ENCODE results near the gene KPNA5. TPM values are rescaled to one million over a fixed set of nuclear protein-coding genes. Genes with fewer than 3 reads are reported as not detected.

The KPNA5 gene
- total RNA-seq (ENCODE audit: low replicate concordance): 8.3 and 13.2 TPM in 2 replicates

DNA sequence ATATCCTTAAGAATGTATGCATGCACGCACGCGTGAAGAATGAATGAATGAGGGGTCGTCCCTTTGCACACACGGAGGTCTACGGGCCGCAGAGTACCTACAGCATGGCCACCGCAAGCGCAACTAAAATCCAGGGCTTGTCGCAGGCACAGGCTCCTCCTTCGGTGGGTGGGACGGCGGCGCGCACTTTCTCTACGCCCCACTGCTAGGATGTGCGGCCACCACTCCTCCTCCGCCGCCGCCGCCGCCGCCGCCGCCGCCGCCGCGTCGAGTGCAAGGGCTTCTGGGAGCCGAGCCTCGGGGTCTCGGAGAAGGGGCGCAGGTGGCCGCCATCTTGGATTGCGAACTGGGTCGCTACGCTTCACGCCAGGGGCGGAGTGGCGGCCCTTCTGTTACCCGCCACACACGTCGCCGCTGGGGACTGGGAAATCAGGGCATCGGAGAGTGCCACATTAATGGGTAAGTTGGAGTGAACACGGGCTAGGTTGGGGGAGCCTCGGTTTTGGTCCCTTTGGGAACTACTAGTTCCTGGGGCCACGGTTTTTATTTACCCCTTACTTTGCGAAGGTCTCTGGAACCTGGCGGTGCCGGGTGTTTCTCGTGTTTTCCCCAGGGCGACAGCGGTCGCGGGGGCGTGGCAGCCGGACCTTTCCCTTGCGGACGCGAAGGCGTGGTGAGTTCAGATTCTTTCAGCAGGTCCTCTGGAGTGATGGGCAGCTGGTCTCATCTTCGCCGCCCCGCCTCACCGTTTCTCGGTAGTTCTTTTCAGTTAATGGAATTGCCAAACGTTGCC, at the start of gene KPNA5:
Gene KPNA5, plus strand, starts transcription at position 332 of the 793 bp plus-strand sequence. Its CDS starts 124 bp downstream, at position 456.
- peak within 1 kb of the TSS; percentile 95 for H3K4me3 ChIP-seq (ENCODE audit: low read depth, low read length)
- TF ChIP-seq, protein P1, sequence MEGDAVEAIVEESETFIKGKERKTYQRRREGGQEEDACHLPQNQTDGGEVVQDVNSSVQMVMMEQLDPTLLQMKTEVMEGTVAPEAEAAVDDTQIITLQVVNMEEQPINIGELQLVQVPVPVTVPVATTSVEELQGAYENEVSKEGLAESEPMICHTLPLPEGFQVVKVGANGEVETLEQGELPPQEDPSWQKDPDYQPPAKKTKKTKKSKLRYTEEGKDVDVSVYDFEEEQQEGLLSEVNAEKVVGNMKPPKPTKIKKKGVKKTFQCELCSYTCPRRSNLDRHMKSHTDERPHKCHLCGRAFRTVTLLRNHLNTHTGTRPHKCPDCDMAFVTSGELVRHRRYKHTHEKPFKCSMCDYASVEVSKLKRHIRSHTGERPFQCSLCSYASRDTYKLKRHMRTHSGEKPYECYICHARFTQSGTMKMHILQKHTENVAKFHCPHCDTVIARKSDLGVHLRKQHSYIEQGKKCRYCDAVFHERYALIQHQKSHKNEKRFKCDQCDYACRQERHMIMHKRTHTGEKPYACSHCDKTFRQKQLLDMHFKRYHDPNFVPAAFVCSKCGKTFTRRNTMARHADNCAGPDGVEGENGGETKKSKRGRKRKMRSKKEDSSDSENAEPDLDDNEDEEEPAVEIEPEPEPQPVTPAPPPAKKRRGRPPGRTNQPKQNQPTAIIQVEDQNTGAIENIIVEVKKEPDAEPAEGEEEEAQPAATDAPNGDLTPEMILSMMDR (IDR thresholded peaks at IDR 0.05; ENCODE audit: insufficient read depth, low read length): no peak
- peak; percentile 82 for DNase-seq (ENCODE audit: low read depth)

DNA sequence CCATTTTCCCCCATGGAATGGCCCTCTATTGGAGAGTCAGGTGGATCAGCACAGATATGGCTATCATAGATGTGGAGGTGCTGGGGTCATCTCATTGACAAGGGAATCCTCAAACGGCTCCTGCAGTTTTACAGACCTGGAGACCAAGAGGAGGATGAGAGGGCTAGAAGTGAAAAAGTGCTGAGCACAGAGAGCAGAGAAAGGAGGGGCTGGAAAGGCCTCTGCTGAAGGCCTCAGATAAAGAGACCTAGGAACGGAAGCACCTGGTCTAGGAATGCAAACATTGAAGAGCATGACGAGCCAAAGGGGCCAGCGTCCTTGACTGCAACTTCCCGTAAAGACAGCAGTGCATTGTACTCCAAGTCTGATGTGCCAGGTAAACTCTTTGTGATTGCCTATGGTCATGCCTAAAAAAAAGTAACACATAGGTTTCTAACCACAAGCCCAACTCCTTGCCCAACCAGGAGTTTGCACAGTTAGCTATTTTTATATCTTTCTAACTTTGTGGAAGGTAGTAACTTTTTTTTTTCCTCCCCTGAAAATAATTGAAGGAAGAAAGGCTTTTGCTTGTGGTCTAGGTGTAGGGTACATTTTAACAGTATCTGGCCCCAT, 49.5 kb upstream of the KPNA5 start:
- DNase-seq (ENCODE audit: low read depth): no peak
- TF ChIP-seq, protein P1 (IDR thresholded peaks at IDR 0.05; ENCODE audit: insufficient read depth, low read length): no peak
- no peak overlapping the region for H3K4me3 ChIP-seq (ENCODE audit: low read depth, low read length)

DNA sequence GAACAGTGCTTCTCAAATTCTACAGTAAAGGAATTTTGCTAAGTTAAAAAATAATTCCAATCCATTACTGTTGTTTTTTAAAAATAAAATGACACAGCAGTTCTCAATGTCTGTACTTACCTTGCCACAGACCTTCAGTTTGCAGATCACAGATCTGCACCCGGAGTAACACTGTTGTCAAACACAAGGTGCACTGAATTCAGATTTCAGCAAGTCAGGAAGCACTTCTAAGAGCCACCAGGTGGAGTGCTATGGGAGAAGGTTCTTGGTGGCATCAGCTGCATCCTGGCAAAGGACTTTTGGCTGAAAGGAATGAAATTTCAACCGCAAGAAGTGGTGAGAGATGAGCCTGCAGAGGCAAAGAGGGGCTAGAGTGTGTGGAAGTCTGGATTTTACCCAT, 47.3 kb upstream of the KPNA5 start:
- TF ChIP-seq, protein P1 (IDR thresholded peaks at IDR 0.05; ENCODE audit: insufficient read depth, low read length): peak; percentile 13
- no peak for DNase-seq (ENCODE audit: low read depth)
- no peak overlapping the region for H3K4me3 ChIP-seq (ENCODE audit: low read depth, low read length)

DNA sequence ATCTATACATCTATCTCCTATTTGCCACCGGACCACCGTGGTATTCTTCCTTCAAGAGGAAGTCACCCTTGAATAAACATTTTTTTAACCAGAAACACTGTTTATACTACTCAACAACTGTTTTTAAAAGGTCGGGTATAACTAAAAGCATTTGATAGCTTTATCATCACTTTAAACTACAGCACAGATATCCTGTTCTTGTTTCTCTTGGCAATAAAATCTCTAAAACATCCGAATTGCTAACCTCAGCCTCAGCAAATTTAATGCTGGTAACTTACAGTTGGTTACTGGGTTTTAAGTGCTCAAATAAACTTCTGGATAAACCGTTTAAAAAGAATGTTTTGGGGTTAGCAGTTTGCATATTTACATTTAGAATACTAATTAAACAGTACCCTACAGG, 32.9 kb upstream of the KPNA5 start:
- H3K4me3 ChIP-seq (ENCODE audit: low read depth, low read length): no peak overlapping the region
- TF ChIP-seq, protein P1 (IDR thresholded peaks at IDR 0.05; ENCODE audit: insufficient read depth, low read length): no peak
- peak; percentile 55 for DNase-seq (ENCODE audit: low read depth)

DNA sequence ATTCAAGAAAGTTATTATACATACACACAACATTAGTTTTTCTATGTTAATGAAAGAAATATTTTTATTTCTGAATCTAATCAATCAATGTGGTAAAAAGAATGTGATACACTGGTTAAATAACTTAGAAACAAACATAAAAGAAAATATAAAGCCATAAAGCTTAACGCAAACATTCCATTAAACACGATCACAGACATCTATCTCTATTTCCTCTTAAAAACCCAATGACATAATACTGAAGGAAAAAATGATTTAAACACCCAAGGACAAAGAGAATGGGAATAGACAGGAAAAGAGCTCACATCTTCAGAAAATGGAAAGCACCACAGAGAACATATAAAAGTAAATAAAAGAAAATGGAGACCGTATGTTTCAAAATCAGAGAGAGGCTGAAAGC, 31.9 kb upstream of the KPNA5 start:
- DNase-seq (ENCODE audit: low read depth): no peak
- TF ChIP-seq, protein P1 (IDR thresholded peaks at IDR 0.05; ENCODE audit: insufficient read depth, low read length): no peak
- no peak overlapping the region for H3K4me3 ChIP-seq (ENCODE audit: low read depth, low read length)

DNA sequence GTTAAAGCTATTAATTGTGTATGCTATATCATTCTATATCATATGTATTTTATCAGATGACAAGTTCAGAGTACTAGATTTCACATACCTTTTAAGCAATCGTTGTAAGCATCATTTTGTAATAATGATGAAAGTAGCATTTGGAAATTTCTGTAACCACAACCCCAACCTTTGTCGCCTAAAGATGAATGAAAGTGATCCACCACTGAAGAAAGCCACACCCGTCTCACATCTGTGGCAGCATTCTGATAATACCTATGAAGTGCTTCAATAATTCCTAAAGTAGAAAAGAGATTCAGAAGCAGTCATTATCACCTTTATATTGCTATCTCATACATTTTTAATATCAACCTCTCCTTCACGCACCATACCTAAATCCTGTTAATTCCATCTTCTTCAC, 29.1 kb upstream of the KPNA5 start:
- H3K4me3 ChIP-seq (ENCODE audit: low read depth, low read length): no peak overlapping the region
- no peak for DNase-seq (ENCODE audit: low read depth)
- TF ChIP-seq, protein P1 (IDR thresholded peaks at IDR 0.05; ENCODE audit: insufficient read depth, low read length): no peak

Measured in fibroblast of the aortic adventitia (primary cell).